Measurements from ENCODE around the gene ZNF574.

DNA sequence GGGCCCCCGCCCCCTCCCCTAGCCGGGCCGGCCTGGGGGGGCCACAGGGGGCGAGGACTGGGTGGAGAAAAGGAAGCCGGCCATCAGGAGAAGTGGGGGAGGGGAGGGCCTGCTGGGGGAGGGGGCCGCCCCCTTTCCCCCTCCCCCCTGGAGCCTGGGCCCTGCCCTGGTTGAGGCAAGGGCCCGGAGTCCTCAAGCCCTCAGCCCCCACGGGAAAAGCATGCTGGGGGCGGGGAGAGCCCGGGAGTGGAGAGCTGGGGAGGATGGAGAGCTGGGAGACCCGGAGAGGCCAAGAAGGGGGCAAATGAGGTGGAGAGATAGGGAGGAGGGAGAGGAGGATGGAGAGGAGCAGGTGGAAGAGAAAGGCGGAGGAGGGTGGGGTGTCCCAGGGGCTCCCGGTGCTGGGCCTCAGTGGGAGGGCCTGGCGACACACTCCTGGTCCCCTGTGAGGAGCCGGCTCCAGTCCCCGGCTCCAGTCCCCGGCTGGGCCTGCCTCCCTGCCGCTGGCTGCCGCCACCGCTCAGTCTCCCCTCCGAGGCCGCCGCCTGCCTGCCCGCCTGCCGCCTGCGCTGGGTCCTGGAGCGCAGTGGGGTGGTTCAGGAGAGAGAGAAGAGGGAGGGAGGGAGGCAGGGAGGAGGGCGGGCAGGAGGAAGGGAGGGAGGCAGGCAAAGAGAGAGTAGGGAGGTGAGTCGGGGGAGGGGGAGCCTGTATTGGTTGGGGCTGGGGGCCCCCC lies 6.2 kb upstream of the ZNF574 start, which contains the start of gene GRIK5:
- TF ChIP-seq EZH2 (IDR thresholded peaks at IDR 0.05; ENCODE audit: low read length): no peak
- TF ChIP-seq, protein P1, sequence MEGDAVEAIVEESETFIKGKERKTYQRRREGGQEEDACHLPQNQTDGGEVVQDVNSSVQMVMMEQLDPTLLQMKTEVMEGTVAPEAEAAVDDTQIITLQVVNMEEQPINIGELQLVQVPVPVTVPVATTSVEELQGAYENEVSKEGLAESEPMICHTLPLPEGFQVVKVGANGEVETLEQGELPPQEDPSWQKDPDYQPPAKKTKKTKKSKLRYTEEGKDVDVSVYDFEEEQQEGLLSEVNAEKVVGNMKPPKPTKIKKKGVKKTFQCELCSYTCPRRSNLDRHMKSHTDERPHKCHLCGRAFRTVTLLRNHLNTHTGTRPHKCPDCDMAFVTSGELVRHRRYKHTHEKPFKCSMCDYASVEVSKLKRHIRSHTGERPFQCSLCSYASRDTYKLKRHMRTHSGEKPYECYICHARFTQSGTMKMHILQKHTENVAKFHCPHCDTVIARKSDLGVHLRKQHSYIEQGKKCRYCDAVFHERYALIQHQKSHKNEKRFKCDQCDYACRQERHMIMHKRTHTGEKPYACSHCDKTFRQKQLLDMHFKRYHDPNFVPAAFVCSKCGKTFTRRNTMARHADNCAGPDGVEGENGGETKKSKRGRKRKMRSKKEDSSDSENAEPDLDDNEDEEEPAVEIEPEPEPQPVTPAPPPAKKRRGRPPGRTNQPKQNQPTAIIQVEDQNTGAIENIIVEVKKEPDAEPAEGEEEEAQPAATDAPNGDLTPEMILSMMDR (optimal IDR thresholded peaks at IDR 0.05 in 1 of 3, IDR thresholded peaks at IDR 0.05 in 1 of 3, conservative IDR thresholded peaks at IDR 0.05 in 1 of 3; ENCODE audit: extremely low read depth in 1 of 3, insufficient read depth in 2 of 3, low read length in 3 of 3): no peak

Measured in keratinocyte (primary cell).